GM21515 (cell line): Measurements from ENCODE around the gene HDAC9.

ENCODE experiments used
- ATAC-seq: cut with Tn5 transposase; IDR thresholded peaks from one replicate; pipeline ENCODE4 v1.9.1; 2021; ENCODE audit not compliant: unreplicated experiment

The HDAC9 gene

DNA sequence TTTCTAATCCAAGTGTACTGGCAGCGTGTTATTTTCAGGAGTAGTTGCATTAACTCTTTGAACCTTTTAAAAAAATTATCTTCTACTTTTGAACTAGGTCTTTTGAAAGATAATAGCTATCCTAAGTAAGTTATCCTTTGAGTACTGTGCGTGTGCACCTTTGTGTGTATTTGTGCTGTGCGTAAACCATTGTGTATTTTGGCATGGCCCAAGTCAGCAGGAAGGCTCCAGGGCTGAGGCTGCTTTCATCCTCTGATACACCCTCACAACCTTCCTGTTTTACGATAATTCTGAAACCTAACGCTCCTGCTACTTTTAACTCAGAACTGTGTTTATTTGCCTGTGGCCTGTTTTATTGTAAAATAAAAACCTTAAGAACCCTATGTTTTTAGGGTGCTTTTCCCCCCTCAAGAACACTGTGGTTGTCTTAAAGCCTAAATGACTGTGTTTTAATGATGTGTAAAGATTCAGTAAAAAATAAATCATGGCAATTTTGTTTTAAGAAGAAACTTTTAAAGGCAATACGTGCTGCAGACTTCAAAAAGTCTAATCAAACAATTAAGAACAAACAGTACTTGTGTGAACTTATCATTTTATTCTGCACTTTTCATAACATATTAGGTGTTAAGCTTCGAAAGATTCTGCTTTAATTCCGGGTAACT is 57.5 kb downstream of the HDAC9 start:
- no peak for ATAC-seq

- no peak for ATAC-seq
Measured at GRCh38 chr7:18553605-18554003, 58.1 kb downstream of the HDAC9 start.

- no peak for ATAC-seq
Measured at GRCh38 chr7:18555120-18555519, 59.6 kb downstream of the HDAC9 start.

GRCh38 chr7:18555968-18556367 is 60.4 kb downstream of the HDAC9 start:
- ATAC-seq: no peak

DNA sequence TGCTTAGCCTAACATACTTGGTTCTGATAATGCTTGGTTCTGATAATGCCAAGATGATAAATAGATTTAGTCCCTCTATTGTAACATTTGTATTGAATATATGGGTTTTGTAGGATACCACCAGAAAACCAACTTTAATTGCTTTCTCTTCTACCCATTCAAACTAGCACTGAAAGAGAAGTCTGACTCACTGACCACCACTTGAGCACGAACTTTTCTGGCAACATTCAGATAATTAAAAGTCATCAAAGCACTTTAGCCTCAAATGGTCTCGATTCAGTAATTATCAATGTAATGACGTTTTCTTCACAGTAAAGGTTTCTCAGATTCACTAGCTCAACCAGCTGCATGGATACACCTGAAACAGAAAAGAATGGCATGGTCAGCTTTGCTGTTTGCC is 63.0 kb downstream of the HDAC9 start:
- ATAC-seq: no peak

- no peak for ATAC-seq
Measured at GRCh38 chr7:18558910-18559309, 63.4 kb downstream of the HDAC9 start.

DNA sequence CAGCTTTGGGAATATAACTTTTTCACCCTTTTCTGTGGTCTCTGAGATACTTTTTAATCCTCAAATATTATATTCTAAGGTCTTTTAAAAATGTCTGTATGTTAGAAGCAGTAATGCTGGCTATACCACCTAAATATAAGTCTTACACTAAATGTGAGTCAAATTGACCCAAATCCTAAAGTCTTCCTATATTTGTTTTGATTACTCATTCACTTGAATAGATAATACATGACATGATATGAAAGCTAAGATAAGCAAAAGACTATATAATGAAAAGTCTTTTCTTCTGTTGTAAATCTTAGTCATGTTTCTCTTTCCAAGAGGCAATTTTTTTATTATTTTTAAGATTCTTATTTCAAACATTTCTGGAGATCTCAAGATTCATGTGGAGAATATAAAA is 64.2 kb downstream of the HDAC9 start:
- no peak for ATAC-seq

- ATAC-seq: no peak
Measured at GRCh38 chr7:18564779-18565178, 69.2 kb downstream of the HDAC9 start.

DNA sequence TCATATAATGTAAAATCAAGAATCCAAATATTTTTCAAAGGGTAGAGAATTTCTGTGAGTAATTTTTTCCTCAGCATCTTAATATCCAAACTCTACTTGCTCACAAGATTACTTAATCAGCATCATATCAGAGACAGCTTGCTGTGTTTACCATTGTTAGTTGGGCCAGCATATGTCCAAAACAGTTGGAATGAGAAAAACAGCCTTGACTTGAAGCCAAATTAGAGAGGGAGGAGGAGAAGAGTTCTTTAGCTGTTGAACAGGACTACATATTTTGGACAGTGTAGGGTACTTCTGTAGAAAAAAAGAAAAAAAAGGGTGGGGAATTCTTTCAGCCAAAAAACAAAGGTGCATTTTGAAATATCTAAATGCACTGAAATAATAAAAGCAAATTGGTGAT is 69.8 kb downstream of the HDAC9 start:
- ATAC-seq: no peak

DNA sequence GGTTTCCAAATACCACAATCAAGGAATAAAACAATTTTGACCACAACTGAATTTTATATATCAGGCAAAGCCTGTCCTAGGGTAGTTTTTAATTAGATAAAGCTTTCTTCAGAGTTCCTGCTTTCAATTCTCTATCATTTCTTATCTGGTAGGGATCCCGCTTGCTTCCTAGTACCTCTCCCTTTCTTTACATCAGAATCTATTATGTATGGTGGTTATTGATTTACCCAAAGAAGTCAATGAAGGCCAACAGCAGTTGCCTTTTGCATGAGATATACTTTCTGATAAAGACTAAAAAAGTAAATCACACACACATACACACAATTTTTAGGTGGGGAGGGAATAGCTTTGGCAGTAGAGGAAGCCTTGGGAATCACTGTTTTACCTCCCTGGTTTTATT is 70.7 kb downstream of the HDAC9 start:
- ATAC-seq: no peak

GRCh38 chr7:18566829-18567228 is 71.3 kb downstream of the HDAC9 start:
- peak; percentile 96 for ATAC-seq

DNA sequence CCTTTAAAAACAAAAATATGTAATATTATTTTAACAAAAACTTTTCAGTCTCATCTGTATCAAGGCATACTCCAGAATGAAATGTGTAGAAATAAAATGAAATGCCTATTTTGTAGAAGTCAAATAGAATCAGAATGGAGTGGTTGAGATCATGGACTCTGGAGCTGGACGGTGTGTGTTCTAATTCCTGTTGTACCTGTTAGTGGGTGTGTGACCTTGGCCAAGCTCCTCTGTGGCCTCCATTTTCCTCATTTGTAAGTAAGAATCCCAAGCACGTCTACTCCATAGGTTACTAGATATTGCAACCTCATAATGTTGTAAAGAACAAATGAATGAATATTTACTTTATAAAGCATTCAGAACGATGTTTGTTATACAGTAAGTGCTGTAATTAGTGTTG is 74.9 kb downstream of the HDAC9 start:
- ATAC-seq: no peak

DNA sequence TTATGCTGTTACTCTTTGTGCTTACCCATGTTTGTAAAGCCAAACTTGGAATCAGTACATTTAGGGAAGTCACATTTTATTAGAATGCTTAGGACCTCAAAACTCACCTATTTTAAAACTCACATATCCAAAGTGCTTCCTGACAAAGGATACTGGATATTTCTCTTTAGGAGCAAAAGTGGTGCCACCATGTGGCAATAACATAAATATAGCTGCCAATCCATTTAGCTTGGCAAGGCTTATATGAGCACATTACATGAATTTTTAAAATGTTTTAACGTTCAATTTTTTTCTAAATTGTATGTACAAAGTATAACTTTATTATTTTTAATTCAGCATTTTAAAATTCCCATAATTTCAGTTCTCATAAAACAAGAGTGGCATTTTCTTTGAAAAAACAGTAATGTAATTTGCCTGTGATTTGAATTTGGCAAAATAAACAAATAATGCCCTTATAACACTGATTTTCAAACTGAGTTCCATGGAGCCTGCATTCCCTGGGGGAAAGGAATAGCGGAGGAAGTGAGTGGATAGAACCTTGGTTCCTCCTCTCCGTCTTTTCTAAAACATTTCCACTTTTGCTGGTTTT is 75.4 kb downstream of the HDAC9 start:
- ATAC-seq: no peak

DNA sequence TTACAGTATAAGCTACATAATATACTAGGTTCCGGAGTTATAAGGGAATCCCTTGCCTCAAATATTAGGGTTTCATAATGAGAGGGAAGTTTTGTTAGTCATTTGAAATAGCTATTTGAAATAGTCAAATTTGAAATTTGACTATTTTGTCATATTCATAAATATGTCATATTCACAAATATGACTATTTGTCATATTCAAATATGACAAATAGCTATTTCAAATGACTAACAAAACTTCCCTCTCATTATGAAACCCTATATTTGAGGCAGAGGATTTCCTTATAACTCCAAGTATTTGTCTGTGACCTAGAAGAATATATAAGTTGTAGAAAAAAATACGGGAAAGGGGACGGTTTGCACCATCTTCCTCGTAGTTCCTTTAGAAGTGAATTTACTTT is 76.6 kb downstream of the HDAC9 start:
- no peak for ATAC-seq

- no peak for ATAC-seq
Measured at GRCh38 chr7:18572885-18573284, 77.3 kb downstream of the HDAC9 start.

GRCh38 chr7:18573410-18574234 is 78.1 kb downstream of the HDAC9 start:
- no peak for ATAC-seq

DNA sequence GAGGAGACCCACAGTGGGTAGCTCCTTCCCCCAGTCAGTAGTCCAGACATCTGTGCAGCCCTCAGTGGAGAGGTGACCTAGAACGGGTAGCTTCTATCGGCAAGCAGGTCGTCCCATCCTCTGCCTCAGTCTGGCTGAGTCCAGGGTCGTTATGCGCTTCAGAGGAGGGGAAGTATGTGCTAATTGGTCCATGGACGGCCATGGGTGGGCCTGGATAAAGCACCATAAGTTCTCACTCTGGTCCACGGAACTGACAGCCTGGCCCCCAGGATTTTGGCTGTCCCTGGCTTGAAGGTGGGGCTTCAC is 78.6 kb downstream of the HDAC9 start:
- no peak for ATAC-seq

GRCh38 chr7:18574676-18575075 is 79.1 kb downstream of the HDAC9 start:
- no peak for ATAC-seq

DNA sequence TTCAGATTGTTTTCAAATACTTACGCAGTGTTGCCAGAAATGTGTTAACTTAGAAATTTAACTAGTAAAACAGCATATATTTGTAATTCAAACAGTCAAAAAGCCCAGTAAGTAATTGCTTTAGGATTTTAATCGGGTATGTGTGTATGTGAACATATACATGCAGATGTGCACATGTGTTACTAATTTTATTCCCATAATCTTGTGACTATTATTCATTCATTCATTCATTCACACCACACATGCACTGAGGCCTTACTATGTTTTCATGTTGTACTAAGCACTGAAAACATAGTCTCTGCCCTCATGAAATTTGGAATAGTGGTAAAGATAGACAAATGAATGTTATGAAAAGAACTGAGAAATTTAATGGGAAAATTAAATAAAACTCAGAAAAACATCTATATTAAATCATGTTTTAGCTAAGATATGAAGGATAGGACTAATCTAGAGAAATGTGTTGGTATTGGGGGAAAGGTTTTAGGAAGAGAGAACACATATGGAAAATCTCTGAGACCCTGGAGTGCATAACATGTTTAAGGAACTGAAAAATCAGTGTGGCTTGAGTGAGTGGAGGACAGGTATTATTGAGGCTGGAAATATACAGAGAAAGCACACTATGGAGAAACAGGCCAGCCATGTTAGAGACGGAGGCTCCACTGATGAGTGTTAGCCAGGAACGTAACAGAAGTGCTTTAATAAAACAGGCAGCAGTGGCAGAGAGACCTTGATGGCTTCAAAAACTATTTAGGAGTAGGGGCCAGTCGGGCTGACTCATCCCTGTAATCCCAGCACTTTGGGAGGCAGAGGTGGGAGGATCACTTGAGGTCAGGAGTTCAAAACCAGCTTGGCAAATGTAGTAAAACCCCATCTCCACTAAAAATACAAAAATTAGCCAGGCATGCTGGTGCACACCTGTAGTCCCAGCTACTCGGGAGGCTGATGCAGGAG is 80.3 kb downstream of the HDAC9 start:
- ATAC-seq: no peak

DNA sequence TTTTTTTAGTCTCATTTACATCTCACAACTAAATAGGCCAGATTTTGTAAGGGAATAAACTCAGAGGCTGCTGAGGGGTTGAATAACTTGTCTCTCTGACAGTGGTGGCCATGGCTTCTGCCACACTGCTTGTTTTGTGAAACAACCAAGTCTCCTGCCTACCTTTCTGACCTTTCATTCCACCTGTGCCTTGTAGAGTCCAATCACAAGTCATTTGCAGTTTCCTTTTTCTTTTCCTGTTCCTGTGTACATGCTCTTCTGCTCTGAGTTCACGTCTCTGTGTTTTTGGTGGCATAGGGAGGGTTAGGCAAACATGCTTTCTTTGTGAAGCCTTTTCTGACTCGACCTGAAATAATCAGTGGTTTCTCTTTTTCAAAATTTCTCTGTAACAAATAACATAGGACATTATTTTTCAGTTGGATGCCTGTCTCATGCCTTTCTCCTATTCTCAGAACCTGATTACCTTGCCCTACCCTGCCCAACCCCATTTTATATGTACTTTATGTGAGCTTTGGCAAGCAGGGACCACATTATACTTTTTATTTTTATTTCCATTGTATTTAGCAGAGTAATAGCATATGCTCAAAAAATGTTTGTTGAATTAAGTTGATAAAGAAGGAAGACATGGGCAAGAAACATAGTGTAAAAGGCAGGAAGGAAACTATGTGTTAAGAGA is 81.7 kb downstream of the HDAC9 start:
- ATAC-seq: no peak

GRCh38 chr7:18579698-18580097 is 84.1 kb downstream of the HDAC9 start:
- ATAC-seq: no peak
